NCI-H2171 treated with DMSO at 0.1 percent for 48 hours (cell line): ENCODE results near the gene PADI2.

Experiments used
- DNase-seq: peaks from one replicate; lab custom pipeline; 2025; lab: John Stamatoyannopoulos, UW

PADI2 gene

GRCh38 chr1:17112496-17113236 is 6.6 kb downstream of the PADI2 start:
- peak; percentile 41 for DNase-seq

GRCh38 chr1:17112076-17112475 is 7.2 kb downstream of the PADI2 start:
- no peak for DNase-seq

DNA sequence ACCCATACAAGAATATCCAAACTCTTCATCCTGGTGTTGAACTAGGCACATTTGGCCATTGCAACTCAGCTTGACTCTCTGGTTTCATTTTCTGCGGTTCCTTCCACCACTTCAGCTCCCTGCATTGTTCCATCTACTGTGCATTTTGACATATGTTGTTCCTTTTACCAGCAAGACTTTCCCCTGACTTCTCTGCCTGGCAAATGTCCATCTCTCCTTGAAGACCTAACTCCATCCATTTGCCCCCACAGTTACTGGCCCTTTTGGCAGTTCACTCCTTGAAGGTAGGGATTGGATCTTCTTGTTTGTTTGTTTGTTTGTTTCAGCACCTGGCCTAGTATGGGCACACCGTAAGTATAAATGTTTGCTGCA is 8.7 kb downstream of the PADI2 start:
- DNase-seq, result peak; percentile 10

GRCh38 chr1:17109892-17110554 is 9.2 kb downstream of the PADI2 start:
- peak; percentile 25 for DNase-seq

DNA sequence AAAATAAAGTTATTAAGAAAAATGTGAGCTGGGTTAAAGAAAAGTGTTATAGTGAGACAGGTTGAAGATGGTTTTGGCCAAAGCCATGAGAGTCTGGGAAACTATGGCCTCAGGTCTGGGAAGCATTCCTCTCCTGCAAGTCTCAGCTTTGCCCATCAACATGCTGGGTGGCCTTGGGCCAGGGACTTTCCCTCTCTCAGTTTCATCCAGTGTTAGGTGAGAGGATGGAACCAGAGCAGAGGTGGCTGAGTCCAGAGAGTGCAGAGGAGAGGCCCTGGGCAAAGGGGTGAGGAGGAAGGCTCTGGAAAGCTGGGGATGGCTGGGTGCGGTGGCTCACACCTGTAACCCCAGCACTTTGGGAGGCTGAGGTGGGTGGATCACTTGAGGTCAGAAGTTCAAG is 10.5 kb downstream of the PADI2 start:
- no peak for DNase-seq

DNA sequence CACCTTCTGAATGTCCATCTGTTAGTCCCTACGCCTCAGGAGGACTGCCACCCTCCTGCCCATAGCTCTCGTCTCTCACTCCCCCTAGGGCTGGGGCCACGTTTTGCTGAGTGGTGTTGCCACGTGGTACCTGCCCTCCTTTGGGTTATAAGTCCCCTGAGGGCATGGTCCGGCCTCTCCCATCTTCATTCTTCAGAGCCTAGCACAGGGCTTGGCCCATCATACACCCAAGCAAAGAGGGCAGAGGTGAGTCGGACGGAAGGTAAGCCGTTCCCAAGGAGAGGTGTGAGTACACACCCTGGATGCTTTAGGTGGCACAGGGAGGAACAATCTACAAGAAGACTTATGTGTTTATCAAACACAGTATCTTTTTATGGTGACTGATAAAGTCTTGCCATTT is 10.9 kb downstream of the PADI2 start:
- DNase-seq, result no peak

- no peak for DNase-seq
Measured at GRCh38 chr1:17104782-17105181, 14.5 kb downstream of the PADI2 start.

DNA sequence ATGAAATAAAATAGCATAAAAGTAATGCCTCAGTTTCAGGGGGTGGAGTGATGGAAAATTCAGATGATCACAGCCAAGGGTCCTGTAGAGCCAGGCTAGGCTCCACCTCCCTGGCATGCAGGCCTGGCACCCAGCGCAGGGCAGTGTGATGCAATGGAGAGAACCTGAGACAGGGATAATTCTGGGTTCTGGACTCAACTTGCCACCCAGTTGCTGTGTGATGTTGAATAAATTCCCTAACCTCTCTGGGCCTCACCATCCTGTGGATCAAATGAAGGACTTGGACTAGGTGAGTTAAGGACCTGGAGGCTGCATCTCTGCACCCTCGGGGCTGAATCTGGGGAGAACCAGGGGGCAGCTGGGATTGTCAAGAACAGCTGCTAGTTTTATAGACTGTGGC is 17.0 kb downstream of the PADI2 start:
- no peak for DNase-seq

GRCh38 chr1:17101261-17101660 is 18.0 kb downstream of the PADI2 start:
- peak; percentile 91 for DNase-seq

DNA sequence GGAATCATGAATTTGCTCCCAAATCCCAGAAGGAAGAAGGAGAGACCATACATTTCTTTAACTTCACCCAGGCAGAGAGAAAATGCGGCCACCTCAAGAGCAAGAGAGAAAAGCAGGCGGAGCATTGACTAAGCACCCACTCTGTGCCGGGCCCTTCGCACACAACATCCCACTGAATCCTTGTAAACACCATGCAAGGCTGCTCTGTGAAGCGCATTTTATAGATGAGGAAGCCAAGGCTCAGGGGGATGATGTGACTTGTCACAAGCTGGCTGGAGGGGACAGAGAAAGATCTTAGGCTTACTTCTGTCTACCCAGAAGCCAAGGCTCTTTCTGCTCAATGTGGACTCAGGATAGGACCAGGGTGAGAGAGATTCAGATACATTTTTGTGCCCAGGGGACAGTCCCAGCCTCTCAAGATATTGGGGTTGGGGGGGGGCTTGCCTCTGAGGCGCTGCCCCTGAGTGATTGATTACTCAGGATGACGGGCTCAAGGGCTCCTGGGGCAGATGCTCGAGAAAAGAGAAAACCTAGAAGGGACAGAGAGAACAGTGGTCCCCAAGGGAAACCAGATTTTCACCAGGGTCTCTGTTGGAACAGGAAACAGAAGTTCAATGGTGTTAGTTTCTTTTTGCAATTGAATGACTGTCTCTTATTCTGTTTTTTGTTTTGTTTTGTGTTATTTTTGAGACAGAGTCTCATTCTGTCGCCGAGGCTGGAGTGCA is 19.5 kb downstream of the PADI2 start:
- DNase-seq, result peak; percentile 17

- DNase-seq, result no peak
Measured at GRCh38 chr1:17098446-17099317, 20.6 kb downstream of the PADI2 start.

GRCh38 chr1:17097787-17098186 is 21.5 kb downstream of the PADI2 start:
- DNase-seq, result peak; percentile 8

DNA sequence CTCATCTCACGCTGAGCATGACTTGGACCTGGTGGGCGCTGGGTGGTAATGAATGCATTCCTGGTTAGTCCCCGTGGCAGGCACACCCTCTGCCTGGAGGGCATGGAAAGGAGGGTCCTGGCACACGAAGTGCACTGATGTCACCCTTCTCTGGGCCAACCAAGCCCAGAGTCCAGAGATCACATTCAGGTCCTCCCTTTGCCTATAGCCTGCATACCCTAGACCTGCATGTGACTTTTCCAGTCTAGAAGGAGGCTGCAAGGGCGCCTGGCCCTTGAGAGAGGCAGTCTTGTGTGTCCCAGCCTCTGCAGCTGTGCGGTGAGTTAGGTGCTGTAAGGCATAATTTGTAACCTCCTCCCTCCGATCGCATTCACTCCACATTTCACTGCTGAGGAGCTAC is 22.1 kb downstream of the PADI2 start:
- DNase-seq, result no peak

- DNase-seq, result no peak
Measured at GRCh38 chr1:17096584-17096983, 22.7 kb downstream of the PADI2 start.

DNA sequence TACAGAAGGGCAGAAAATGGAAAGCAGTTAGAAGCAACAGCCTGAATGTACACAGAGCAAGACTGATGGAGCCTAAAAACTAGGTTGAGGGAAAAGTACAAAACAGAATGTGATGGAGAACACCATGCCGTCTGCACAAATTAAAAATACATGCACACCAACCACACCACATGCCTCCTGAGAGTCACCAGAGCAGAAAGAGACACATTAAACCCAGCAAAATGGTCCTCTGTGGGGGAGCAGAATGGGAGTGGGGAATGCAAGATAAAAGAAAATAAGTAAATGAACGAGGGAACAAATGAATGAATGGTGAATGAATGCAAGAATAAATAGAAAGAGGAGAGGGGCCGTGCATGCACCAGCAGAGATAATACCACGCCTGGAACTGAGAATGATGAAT is 24.1 kb downstream of the PADI2 start:
- no peak for DNase-seq

DNA sequence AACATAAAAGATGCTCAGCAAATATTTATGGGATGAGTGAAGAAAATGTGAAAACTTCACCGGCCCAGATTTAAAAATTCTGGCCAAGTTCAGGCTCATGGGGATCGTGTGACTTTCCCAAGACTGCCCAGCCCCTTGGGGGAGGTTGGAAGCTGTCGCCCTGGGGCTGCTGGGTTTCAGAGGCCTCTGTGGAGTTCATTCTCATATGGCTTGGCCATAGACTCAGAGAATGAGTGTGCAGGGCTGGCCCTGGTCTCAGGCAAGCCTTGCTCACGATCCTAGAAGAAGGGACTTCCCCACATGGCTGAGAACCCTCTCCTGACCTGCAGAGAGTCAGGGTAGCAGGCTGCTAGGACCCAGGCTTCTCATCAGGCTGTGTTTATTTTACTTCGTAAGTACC is 24.6 kb downstream of the PADI2 start:
- DNase-seq, result no peak

DNA sequence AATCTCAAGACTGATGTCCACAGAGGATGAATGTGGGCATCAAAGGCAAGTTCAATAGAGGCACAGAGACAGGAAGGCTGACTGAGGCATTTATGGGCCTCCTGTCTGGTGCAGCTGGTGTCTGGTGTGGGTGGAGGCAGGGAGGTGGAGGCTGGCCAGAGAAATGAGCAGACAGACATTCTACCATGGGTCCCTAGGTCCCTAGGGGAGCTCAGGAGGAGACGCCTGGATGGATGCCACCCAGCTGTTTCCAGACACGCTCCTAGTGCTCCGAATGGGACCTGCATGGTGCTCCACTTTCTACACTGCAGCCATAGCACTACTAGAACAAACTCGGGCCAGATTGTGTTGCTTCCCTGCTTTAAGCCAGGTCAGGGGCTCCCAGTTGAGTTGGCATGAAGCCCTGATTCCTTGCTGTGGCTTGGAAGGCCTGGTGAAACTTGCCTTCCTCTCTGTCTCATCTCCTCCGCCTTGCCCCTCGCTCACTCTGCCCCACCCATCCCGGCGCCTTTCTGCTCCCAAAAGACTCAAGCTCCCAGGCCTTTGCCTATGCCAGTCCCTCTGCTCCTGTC is 25.3 kb downstream of the PADI2 start:
- peak; percentile 13 for DNase-seq

GRCh38 chr1:17091252-17091651 is 28.0 kb downstream of the PADI2 start:
- DNase-seq, result no peak

- DNase-seq, result no peak
Measured at GRCh38 chr1:17089506-17089905, 29.7 kb downstream of the PADI2 start.

- no peak for DNase-seq
Measured at GRCh38 chr1:17086751-17087150, 32.5 kb downstream of the PADI2 start.

DNA sequence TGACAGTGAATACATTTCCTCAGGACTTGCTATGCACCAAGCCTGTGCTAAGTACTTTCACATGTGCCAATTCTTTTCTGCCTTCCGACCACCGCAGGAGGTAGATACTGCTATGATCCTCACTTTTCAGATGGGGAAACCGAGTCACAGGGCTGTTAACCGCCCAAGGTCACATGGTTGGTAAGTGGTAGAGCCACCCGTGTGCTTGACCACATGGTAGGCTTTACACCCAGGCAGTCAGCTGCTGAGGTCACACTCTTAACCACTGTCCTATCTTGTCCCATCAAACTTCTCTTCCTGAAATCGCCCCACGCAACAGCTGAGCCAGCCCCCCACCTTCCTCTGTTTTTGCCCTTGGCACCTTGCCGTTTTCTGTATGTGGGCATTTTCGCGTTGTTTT is 34.5 kb downstream of the PADI2 start:
- no peak for DNase-seq

DNA sequence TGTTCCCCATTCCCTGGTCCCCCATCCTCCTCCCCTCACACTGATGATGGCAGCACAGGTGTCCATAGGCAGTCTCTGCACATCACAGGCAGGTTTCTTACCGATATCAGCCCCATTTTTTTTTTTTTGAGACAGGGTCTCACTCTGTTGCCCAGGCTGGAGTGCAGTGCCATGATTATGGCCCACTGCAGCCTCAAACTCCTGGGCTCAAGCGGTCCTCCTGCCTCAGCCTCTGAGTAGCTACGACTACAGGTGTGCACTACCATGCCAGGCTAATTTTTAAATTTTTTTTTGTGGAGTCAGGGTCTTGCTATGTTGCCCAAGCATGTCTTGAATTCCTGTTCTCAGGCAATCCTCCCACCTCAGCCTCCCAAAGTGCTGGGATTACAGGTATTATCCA is 36.5 kb downstream of the PADI2 start:
- DNase-seq, result no peak
